Naive thymus-derived CD8-positive, alpha-beta T cell (primary cell): Measurements from ENCODE around the gene PRR23E. TPM values are rescaled to one million over a fixed set of nuclear protein-coding genes. Genes with fewer than 3 reads are reported as not detected.
A peak's percentile ranks its signal among the peaks of the same experiment; 100 is the strongest.

Source experiments
- ATAC-seq, 2 donors: fragments of 150-1000 bp; cut with Tn5 transposase in 1 of 2; sonication (Bioruptor Pico), chemical (Tn5 transposase) in 1 of 2; 1 replicate in 1 of 2; 2 replicates in 1 of 2; pipeline ENCODE4 v1.10.0; 2021; ENCODE audit warnings: mild to moderate bottlenecking in 2 of 2, moderate library complexity in 2 of 2
- POLR2A ChIA-PET: fragments of 350-600 bp; sonication (Branson Sonifier 250); formaldehyde crosslinking; loops from one replicate; lab custom pipeline; 2021; ENCODE audit warnings: antibody characterized with exemption; lab: Charles Lee
- DNase-seq, 10 donors: peaks; one replicate each; pipeline versions ENCODE4 v3.0.0 to v3.0.0-alpha.2; 2020 to 2022
- H3K27ac Mint-ChIP-seq, 10 donors: one replicate each; pipeline ENCODE4 v1.8.0; 2020 to 2022; ENCODE audit warnings: mild to moderate bottlenecking in 10 of 10, mixed read lengths in 10 of 10, moderate library complexity in 4 of 10, inconsistent platforms in 1 of 10
- H3K27me3 Mint-ChIP-seq, 5 donors: one replicate each; pipeline ENCODE4 v1.8.0; 2021 to 2022; ENCODE audit warnings: mixed read lengths in 5 of 5
- H3K36me3 Mint-ChIP-seq, 3 donors: one replicate each; pipeline ENCODE4 v1.8.0; 2020 to 2022; ENCODE audit warnings: mixed read lengths in 3 of 3, mild to moderate bottlenecking in 2 of 3, inconsistent platforms in 1 of 3
- H3K4me1 Mint-ChIP-seq, 4 donors: one replicate each; pipeline ENCODE4 v1.8.0; 2021 to 2022; ENCODE audit warnings: mixed read lengths in 4 of 4
- H3K4me3 Mint-ChIP-seq, 10 donors: one replicate each; pipeline ENCODE4 v1.8.0; 2020 to 2022; ENCODE audit warnings: mild to moderate bottlenecking in 10 of 10, mixed read lengths in 10 of 10, moderate library complexity in 6 of 10, inconsistent platforms in 1 of 10
- H3K9me3 Mint-ChIP-seq, 9 donors: one replicate each; pipeline ENCODE4 v1.8.0; 2020 to 2022; ENCODE audit warnings: mixed read lengths in 9 of 9, mild to moderate bottlenecking in 3 of 9, inconsistent platforms in 1 of 9, moderate library complexity in 1 of 9
- polyA plus RNA-seq, 3 donors: library from polyadenylated mRNA; unstranded; fragments of 300-500 nt; fragmentation: Illumina TruSeq; gene quantifications; one replicate each; pipeline ENCODE4 v1.2.3, GENCODE V29; 2021
- total RNA-seq, 8 experiments: library from RNA in 2 of 8; stranded (reverse) in 2 of 8; gene quantifications; one replicate each; pipeline ENCODE4 v1.2.3 and lab custom pipeline; 2021 to 2026

Gene PRR23E
- total and polyA plus RNA-seq, 5 experiments from 2014 or later: not detected

DNA sequence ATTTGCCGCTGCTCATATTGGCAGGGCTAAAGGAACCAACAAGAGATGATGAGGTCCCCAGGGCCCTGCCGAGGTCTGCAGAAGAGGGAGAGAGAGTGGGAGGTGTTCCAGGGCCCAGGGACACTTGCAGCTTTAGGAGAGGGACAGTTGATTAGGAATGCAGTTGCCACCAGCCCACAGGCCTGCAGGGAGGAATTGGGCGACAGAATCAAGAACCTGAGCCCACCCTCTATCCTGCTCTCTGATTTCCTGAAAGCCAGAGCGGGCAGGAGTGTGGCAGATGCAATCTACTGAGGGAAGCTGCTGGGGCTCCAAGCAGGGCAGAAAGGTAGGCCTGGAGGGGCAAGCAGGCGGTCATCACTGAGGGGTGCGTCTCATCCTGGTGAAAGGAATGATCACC, 12.1 kb upstream of the PRR23E start:
- no peak overlapping the region for H3K27ac Mint-ChIP-seq
- DNase-seq: no peak
- no peak overlapping the region for H3K4me3 Mint-ChIP-seq
- peaks cover 0 to 14% (median 3%) of the 10 kb centered on the region in 9 donors for H3K9me3 Mint-ChIP-seq
- no peaks in the 10 kb centered on the region for H3K4me1 Mint-ChIP-seq
- H3K36me3 Mint-ChIP-seq: no peaks in the 10 kb centered on the region
- POLR2A ChIA-PET: no interaction called here
- peaks cover 0 to 5% (median 0%) of the 10 kb centered on the region in 5 donors for H3K27me3 Mint-ChIP-seq
- no peak for ATAC-seq

DNA sequence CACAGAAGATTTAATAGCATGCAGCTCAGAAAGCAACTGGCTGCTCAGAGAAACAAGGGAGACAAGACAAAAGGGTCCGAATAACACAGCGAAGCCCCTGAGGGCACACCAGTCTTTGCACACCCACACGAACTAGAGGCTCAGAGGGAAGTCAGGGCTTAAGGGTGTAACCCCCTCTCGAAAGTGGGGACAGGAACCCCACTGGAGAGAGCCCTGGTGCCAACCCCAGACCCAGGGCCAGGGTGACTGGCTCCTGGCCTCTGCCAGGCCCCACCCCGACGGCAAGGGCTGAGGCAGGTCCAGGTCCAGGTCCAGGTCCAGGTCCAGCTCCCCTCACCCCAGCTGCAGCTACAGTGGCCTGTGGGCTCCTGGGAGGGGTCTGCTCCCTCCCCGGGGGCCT, 10.5 kb upstream of the PRR23E start:
- Mint-ChIP-seq H3K4me3 (no peak overlapping the region), H3K4me1 (no peaks in the 10 kb centered on the region), H3K9me3 (peaks cover 0 to 14% (median 3%) of the 10 kb centered on the region in 9 donors), H3K36me3 (no peaks in the 10 kb centered on the region), H3K27ac (no peak overlapping the region), H3K27me3 (peaks cover 0 to 5% (median 0%) of the 10 kb centered on the region in 5 donors)
- DNase-seq: no peak
- no peak for ATAC-seq
- POLR2A ChIA-PET: no interaction called here

DNA sequence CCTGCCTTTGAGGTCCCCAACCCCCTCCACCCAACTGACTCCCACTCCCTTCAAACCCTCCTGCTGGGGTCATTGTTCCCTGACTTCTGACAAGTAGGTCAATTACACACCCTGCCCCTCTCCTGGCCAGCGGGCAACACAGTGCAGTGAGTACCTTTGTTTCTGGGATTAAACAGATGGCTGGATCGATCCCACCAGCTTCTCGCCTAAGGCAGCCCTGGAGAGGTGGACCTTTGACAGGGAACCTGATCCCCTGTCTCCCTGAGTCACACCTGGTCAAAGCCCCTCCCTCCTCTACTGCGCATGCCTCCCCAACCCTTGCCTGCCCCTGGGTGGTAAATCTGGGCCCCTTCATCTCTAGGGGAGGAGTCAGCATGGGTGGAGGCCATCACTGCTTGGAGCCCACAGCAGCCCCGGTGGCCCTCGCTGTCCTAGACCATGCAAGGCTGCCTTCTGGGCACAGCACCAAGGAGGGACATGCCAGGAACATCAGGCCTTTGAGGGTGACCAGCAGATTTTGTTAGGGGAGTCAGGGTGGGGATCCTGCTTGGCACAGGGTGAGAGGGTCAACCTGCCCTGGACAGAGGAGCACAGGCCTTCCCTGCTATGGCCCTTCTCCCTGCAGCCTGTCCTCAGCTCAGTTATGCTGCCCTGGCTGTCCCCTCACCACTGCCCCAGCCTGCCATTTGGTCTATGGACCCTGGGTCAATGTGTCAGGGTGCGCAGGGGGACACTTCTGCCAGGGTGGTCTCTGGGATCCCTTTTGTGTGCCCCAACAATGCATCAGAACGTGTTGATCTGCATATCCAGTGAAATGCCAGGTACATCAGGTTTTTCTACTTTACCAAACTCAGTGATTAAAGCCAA, 9.8 kb upstream of the PRR23E start:
- Mint-ChIP-seq H3K36me3 (no peaks in the 10 kb centered on the region), H3K27me3 (peaks cover 0 to 5% (median 0%) of the 10 kb centered on the region in 5 donors), H3K27ac (no peak overlapping the region), H3K4me3 (no peak overlapping the region), H3K4me1 (no peaks in the 10 kb centered on the region), H3K9me3 (peaks cover 0 to 9% (median 3%) of the 10 kb centered on the region in 9 donors)
- ATAC-seq (no peak), DNase-seq (no peak)
- POLR2A ChIA-PET: no interaction called here

DNA sequence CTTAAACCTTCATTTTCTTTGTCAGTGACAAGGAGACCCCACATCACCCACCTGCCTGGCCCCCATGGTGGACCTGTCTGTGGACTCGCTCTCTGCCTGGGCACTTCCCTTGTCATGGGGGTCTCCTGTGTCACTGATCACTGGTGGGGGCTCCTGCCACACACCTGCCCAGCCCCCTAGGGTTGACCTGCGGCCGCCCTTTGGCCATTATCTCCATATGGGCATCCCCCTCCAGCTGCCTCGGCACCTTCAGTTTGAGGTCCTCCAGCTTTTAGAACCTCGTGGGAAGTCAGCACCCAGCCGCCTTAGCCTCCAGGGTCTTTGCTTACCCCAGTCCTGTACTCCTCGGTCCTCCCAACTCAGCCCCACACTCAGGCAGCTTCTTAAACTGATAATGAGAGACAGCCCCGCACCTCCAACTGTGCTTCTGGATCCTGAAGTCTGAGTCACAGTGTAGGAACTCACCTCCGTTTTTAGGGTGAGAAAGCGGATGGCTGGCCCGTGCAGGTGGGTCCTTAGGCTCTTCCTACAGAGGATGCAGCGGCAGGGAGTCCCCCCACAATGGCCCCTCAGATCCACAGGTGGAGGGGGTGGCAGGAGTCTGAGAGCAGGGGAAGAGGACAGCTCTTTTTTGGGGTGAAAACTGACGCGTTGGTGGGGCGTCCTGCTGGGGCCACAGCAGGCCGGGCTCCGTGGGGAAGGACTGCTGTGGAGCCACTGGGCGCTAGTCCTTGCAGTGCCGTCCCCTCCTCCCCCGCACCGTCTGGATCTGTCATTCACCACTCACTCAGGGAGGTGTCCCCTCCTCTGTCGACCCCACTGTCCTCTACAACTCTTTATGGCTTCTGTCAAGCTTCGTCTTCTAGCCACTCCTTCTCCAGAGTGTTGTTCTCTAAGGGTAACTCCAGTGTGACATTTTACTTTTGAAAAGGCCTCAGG, 8.7 kb upstream of the PRR23E start:
- DNase-seq: no peak
- peaks cover 0 to 1% (median 0%) of the 10 kb centered on the region in 5 donors for H3K27me3 Mint-ChIP-seq
- POLR2A ChIA-PET: no interaction called here
- peak overlapping the region in 1 of 10 donors; percentile 20 for H3K27ac Mint-ChIP-seq
- peaks cover 0 to 14% (median 5%) of the 10 kb centered on the region in 9 donors for H3K9me3 Mint-ChIP-seq
- no peak overlapping the region for H3K4me3 Mint-ChIP-seq
- ATAC-seq: no peak
- no peaks in the 10 kb centered on the region for H3K36me3 Mint-ChIP-seq
- H3K4me1 Mint-ChIP-seq: no peaks in the 10 kb centered on the region

DNA sequence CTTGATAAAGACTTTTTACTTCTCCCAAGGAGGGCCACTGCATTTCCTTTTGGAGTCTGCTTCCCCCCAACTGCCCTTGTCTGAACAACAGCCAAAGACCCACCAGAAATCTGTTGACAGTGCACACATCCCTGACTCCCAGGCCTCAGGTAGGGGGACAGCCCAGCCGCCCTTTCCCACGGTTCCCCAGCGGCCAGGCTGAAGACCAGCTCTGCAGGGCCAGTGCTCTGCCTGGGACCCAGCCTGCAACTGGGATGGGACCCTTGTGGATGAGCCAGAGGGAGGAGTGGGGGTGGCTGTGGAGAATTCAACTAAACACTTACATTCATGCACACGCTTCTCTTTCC, 8.1 kb upstream of the PRR23E start:
- Mint-ChIP-seq H3K9me3 (peaks cover 0 to 18% (median 4%) of the 10 kb centered on the region in 9 donors), H3K27me3 (peaks cover 0 to 1% (median 0%) of the 10 kb centered on the region in 5 donors), H3K36me3 (no peaks in the 10 kb centered on the region), H3K4me1 (no peaks in the 10 kb centered on the region), H3K4me3 (no peak overlapping the region), H3K27ac (no peak overlapping the region)
- ATAC-seq (no peak), DNase-seq (no peak)
- POLR2A ChIA-PET: no interaction called here

DNA sequence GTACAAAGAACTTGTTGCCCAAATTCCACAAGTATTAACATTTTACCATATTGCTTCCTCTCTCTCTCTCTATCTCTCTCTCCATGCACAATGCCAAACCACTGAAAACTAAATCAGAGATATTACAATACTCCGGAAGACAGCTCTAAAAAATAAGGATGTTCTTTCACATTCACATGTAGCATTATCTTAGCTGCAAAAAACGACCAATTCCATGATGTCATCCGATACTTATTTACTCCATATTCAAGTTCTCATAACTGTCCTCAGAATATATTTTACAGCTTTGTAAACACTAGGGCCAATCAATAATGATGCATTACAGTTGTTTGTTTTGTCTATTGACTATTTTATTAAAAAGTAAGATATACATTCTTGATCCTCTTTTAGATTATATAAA, 7.7 kb upstream of the PRR23E start:
- H3K36me3 Mint-ChIP-seq: no peaks in the 10 kb centered on the region
- peaks cover 0 to 1% (median 0%) of the 10 kb centered on the region in 5 donors for H3K27me3 Mint-ChIP-seq
- H3K4me1 Mint-ChIP-seq: no peaks in the 10 kb centered on the region
- ATAC-seq (no peak), DNase-seq (no peak)
- no peak overlapping the region for H3K27ac Mint-ChIP-seq
- H3K9me3 Mint-ChIP-seq: peaks cover 0 to 18% (median 4%) of the 10 kb centered on the region in 9 donors
- no peak overlapping the region for H3K4me3 Mint-ChIP-seq
- POLR2A ChIA-PET: no interaction called here

DNA sequence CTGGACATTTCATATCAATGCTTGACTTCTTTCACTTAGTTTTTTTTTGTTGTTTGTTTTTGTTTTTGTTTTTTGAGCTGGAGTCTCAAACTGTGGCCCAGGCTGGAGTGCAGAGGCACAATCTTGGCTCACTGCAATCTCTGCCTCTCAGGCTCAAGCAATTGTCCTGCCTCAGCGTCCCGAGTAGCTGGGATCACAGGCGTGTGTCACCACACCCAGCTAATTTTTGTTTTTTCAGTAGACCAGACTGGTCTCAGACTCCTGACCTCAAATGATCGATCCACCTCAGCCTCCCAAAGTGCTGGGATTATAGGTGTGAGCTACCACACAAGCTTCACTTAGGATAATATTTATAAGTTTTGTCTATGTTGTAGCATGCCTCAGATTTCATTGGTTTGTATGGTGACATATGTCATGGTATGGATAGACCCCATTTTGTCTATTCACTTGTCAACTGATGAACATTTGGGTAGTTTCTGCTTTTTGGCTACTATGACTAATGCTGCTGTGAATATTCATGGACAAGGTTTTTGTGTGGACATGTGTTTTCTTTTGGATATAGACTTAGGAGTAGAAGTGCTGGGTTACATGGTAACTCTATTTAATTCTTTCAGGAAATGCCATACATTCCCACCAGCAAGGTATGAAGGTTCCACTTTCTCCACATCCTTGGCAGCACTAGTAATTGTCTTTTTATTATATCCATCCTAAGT, 6.8 kb upstream of the PRR23E start:
- no peaks in the 10 kb centered on the region for H3K4me1 Mint-ChIP-seq
- H3K27me3 Mint-ChIP-seq: peaks cover 0 to under 1% (median 0%) of the 10 kb centered on the region in 5 donors
- H3K9me3 Mint-ChIP-seq: peaks cover 0 to 25% (median 6%) of the 10 kb centered on the region in 9 donors
- POLR2A ChIA-PET: no interaction called here
- no peak overlapping the region for H3K27ac Mint-ChIP-seq
- DNase-seq (no peak), ATAC-seq (no peak)
- H3K36me3 Mint-ChIP-seq: no peaks in the 10 kb centered on the region
- no peak overlapping the region for H3K4me3 Mint-ChIP-seq

DNA sequence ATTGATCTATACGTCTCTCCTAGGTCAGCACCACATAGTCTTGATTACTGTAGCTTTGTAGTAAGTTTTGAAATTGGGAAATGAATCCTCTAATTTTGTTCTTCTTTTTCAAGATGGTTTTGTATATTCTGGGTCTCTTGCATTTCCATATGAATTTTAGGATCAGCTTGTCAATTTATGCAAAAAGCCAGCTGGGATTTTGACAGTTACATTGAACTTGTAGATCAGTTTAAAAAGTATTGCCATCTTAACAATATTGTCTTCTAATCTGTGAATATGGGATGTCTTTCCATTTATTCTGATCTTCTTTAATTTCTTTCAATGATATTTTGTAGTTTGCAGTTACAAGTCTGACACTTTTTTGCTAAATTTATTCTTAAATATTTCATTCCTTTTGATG, 5.6 kb upstream of the PRR23E start:
- Mint-ChIP-seq H3K4me3 (no peak overlapping the region), H3K27ac (no peak overlapping the region), H3K36me3 (peaks cover 0 to 9% (median 0%) of the 10 kb centered on the region in 3 donors), H3K27me3 (peaks cover 1 to 9% (median 3%) of the 10 kb centered on the region in 5 donors), H3K4me1 (no peaks in the 10 kb centered on the region), H3K9me3 (peaks cover 3 to 37% (median 13%) of the 10 kb centered on the region in 9 donors)
- DNase-seq: no peak
- POLR2A ChIA-PET: no interaction called here
- no peak for ATAC-seq

DNA sequence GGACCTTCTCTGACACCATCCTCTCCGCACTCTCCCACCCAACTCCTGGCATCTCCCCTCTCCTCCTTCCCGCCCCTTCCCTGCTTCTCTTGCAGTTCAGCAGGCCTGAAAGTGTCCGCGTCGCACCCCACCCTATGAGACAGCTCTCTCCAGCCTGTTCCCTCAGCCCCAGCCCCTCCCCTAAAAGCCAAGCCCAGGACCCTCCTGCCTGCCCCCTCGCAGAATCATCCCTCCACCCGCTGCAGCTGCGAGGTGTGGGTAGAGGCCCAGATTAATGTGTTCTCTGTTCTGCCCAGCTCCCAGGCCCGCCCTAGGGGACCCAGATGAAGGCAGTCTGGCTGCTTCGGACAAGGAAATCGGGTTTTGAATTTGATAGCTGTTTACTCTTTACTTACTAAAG, 410 bp downstream of the PRR23E start:
- DNase-seq (peak in 1 of 10 donors; percentile 22), ATAC-seq (no peak)
- POLR2A ChIA-PET: no interaction called here
- Mint-ChIP-seq H3K4me1 (peaks cover 0 to 2% (median 0%) of the 10 kb centered on the region in 4 donors), H3K27ac (no peak overlapping the region), H3K27me3 (peaks cover 1 to 31% (median 17%) of the 10 kb centered on the region in 5 donors), H3K4me3 (no peak overlapping the region), H3K9me3 (peaks cover 3 to 32% (median 16%) of the 10 kb centered on the region in 9 donors), H3K36me3 (peaks cover 0 to 9% (median 0%) of the 10 kb centered on the region in 3 donors)

DNA sequence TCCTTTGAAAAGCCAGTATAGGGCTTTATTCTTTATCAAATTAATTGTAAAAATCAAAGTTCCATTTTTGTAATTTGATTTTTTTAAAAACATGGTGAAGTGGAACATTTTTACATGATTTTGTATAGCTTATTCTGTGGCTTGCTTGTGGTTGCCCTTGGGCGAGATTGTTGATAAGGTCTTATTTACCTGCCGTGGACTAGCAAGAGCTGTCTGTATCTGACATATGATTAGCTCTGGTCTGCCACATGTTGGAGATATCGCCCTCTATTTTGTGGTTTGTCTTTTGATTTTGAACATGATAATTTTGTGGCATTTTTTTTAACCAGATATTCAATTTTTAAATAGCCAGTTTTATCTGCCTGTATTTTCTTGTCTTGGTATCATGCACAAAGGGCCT, 844 bp downstream of the PRR23E start:
- H3K9me3 Mint-ChIP-seq: peaks cover 3 to 28% (median 14%) of the 10 kb centered on the region in 9 donors
- H3K4me3 Mint-ChIP-seq: no peak overlapping the region
- peaks cover 0 to 9% (median 0%) of the 10 kb centered on the region in 3 donors for H3K36me3 Mint-ChIP-seq
- H3K27me3 Mint-ChIP-seq: peaks cover 1 to 31% (median 17%) of the 10 kb centered on the region in 5 donors
- H3K27ac Mint-ChIP-seq: no peak overlapping the region
- POLR2A ChIA-PET: no interaction called here
- ATAC-seq: no peak
- peaks cover 0 to 2% (median 0%) of the 10 kb centered on the region in 4 donors for H3K4me1 Mint-ChIP-seq
- DNase-seq: no peak

DNA sequence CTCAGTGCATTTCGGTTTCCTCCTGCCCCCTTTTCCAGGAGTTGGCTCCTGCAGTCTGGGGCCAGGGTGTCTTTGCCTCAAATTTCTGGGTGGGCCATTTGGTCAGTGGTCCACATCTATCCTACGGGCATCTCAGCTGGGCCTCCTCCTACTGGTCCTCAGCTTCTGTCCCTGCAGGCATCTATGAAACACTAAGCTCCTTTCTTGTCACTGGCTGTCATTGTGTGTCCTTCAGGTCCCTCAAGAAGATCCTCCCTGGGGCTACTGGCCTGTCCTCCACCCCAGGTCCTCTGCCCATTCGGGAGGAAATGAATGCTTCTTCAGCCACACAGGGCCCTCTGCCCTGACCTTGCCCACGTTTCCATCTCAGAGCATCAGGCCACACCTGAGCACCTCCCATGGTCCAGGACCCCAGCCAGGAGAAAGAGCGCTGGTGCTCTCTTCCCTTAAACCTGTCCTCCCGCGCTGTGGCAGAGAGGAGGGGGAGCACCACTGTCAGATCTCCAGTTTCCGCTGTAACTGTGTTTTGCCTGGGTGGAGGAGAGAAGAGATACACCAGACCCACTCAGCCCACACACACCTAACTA, 1.8 kb downstream of the PRR23E start:
- Mint-ChIP-seq H3K9me3 (peaks cover 0 to 20% (median 14%) of the 10 kb centered on the region in 9 donors), H3K36me3 (peaks cover 0 to 9% (median 0%) of the 10 kb centered on the region in 3 donors), H3K4me3 (no peak overlapping the region), H3K27me3 (peaks cover 1 to 31% (median 17%) of the 10 kb centered on the region in 5 donors), H3K27ac (no peak overlapping the region), H3K4me1 (peaks cover 0 to 2% (median 0%) of the 10 kb centered on the region in 4 donors)
- ATAC-seq (no peak), DNase-seq (peak in 1 of 10 donors; percentile 30)
- POLR2A ChIA-PET: no interaction called here

DNA sequence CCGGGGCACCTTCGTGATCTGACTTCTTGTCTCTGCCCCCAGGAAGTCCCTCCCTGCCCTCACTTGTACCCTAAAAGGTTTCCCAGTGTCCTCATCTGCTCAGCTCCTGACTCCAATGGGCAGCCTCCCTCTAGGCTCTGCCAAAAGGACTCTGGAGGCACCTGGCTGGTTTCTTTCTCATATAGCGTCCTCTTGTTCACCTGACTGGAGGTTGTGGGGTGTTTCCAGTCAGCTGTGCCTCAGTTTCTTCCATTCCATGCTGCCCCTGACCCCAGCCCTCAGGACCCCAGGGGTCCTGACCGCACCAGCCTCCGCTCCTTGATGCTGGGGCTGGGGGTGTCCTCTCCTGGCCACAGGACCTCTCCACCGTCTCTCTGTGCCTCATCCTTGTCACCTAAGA, 2.5 kb downstream of the PRR23E start:
- Mint-ChIP-seq H3K4me1 (peaks cover 0 to 2% (median 0%) of the 10 kb centered on the region in 4 donors), H3K27ac (no peak overlapping the region), H3K36me3 (peaks cover 0 to 9% (median 0%) of the 10 kb centered on the region in 3 donors), H3K9me3 (peaks cover 0 to 20% (median 14%) of the 10 kb centered on the region in 9 donors), H3K27me3 (peaks cover 1 to 31% (median 17%) of the 10 kb centered on the region in 5 donors), H3K4me3 (no peak overlapping the region)
- DNase-seq: no peak
- ATAC-seq: no peak
- POLR2A ChIA-PET: no interaction called here
